ENCODE data around the gene ZNF618.

Gene ZNF618

DNA sequence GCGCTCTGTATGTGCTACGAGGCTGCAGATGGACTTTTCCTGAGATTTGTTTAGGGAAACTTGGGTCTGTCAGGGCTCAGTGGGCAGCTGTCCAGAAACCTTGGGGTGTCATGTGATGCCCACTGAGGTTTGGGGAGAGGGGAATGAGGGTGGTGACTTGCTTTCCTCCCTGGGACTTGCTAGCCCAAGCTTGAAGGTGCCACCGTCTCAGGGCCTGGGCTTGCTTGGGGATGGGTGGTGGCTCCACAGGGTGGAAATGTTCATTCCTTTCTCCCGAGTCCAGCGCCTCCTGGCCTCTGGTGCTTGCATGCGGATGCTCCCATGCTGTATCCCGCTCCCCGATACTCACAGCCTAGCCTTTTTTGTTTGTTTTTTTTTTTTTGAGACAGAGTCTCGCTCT is 33.3 kb downstream of the ZNF618 start:
- H3K27ac ChIP-seq (ENCODE audit: low read length), result no peak overlapping the region

GRCh38 chr9:113910036-113910639 is 34.0 kb downstream of the ZNF618 start:
- no peak overlapping the region for H3K9ac ChIP-seq (ENCODE audit: low read depth, low read length)
- no peak for DNase-seq
- H3K9me3 ChIP-seq (ENCODE audit: insufficient read depth, low read length, severe bottlenecking), result no peaks in the 10 kb centered on the region
- ATAC-seq (ENCODE audit: insufficient read depth, low read depth), result no peak
- no peak overlapping the region for H3K27ac ChIP-seq (ENCODE audit: low read length)
- no peak overlapping the region for H3K4me3 ChIP-seq (ENCODE audit: low read depth in 1 of 2, low read length in 2 of 2)
- H2AFZ ChIP-seq (ENCODE audit: low read depth, low read length), result no peak overlapping the region
- no peak for TF ChIP-seq EZH2 (IDR thresholded peaks at IDR 0.05; ENCODE audit: borderline replicate concordance, low read depth, low read length, severe bottlenecking)
- TF ChIP-seq CTCF (IDR thresholded peaks at IDR 0.05; ENCODE audit: borderline replicate concordance, extremely low read depth, low read length, poor library complexity, severe bottlenecking), result no peak
- H3K36me3 ChIP-seq (ENCODE audit: insufficient read depth, low read length), result no peaks in the 10 kb centered on the region
- no peak overlapping the region for H3K4me2 ChIP-seq (ENCODE audit: insufficient read depth, low read length)
- H3K4me1 ChIP-seq (ENCODE audit: insufficient read depth, low read length), result no peaks in the 10 kb centered on the region
- H3K79me2 ChIP-seq (ENCODE audit: insufficient read depth, low read length), result no peaks in the 10 kb centered on the region
- no peaks in the 10 kb centered on the region for H4K20me1 ChIP-seq (ENCODE audit: insufficient read depth, low read length)
- H3K27me3 ChIP-seq (ENCODE audit: insufficient read depth, low read length, poor library complexity), result no peaks in the 10 kb centered on the region

More for the DNA sequence above, 33.3 kb downstream of the ZNF618 start:
- Histone ChIP-seq H3K79me2 (ENCODE audit: insufficient read depth, low read length) (no peaks in the 10 kb centered on the region), H3K27me3 (ENCODE audit: insufficient read depth, low read length, poor library complexity) (peaks cover 3% of the 10 kb centered on the region), H2AFZ (ENCODE audit: low read depth, low read length) (no peak overlapping the region), H4K20me1 (ENCODE audit: insufficient read depth, low read length) (no peaks in the 10 kb centered on the region), H3K36me3 (ENCODE audit: insufficient read depth, low read length) (no peaks in the 10 kb centered on the region), H3K9me3 (ENCODE audit: insufficient read depth, low read length, severe bottlenecking) (no peaks in the 10 kb centered on the region), H3K4me1 (ENCODE audit: insufficient read depth, low read length) (no peaks in the 10 kb centered on the region), H3K4me3 (ENCODE audit: low read depth in 1 of 2, low read length in 2 of 2) (no peak overlapping the region), H3K9ac (ENCODE audit: low read depth, low read length) (no peak overlapping the region), H3K4me2 (ENCODE audit: insufficient read depth, low read length) (no peak overlapping the region)
- TF ChIP-seq EZH2 (IDR thresholded peaks at IDR 0.05; ENCODE audit: borderline replicate concordance, low read depth, low read length, severe bottlenecking), result no peak
- TF ChIP-seq CTCF (IDR thresholded peaks at IDR 0.05; ENCODE audit: borderline replicate concordance, extremely low read depth, low read length, poor library complexity, severe bottlenecking), result no peak
- no peak for ATAC-seq (ENCODE audit: insufficient read depth, low read depth)
- no peak for DNase-seq

DNA sequence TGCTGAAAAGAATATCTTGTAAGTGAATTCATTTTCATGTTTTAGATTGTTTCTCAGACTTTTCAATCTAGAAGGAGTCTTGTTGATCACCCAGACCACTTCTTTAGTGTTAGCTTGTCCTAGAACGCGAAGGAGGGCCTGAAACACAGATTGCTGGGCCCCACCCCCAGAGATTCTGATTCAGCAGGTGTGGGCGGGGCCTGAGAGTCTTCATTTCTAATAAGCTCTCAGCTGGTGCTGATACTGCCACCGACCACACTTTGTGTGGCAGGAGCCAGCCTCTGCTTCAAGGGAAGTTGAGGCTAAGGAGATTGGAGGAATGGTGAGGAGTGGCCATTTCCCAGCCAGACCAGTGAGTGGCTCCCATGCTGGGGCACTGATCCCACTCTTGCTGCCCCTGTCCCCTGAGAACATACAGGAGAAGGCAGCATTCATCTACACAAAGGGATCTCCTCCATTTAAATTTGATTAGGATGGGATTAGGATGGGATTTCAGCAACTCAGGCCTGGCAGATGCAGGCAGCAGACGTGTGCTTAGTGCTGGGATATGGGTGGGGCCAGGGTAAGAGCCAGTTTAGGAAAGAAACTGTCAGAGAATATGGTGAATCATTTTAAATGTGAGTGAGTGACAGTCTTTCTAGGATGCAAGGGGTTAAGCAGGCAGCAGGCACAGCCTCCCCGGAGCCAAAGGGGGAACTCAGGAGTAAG is 35.9 kb downstream of the ZNF618 start:
- no peak overlapping the region for H3K27ac ChIP-seq (ENCODE audit: low read length)
- H3K4me2 ChIP-seq (ENCODE audit: insufficient read depth, low read length), result no peak overlapping the region
- DNase-seq (no peak), ATAC-seq (ENCODE audit: insufficient read depth, low read depth) (no peak)
- no peaks in the 10 kb centered on the region for H3K36me3 ChIP-seq (ENCODE audit: insufficient read depth, low read length)
- H3K27me3 ChIP-seq (ENCODE audit: insufficient read depth, low read length, poor library complexity), result no peaks in the 10 kb centered on the region
- no peaks in the 10 kb centered on the region for H3K4me1 ChIP-seq (ENCODE audit: insufficient read depth, low read length)
- no peak overlapping the region for H3K4me3 ChIP-seq (ENCODE audit: low read depth in 1 of 2, low read length in 2 of 2)
- no peaks in the 10 kb centered on the region for H4K20me1 ChIP-seq (ENCODE audit: insufficient read depth, low read length)
- H3K9ac ChIP-seq (ENCODE audit: low read depth, low read length), result no peak overlapping the region
- H3K9me3 ChIP-seq (ENCODE audit: insufficient read depth, low read length, severe bottlenecking), result no peaks in the 10 kb centered on the region
- no peaks in the 10 kb centered on the region for H3K79me2 ChIP-seq (ENCODE audit: insufficient read depth, low read length)
- no peak overlapping the region for H2AFZ ChIP-seq (ENCODE audit: low read depth, low read length)
- TF ChIP-seq EZH2 (IDR thresholded peaks at IDR 0.05; ENCODE audit: borderline replicate concordance, low read depth, low read length, severe bottlenecking) (no peak), CTCF (IDR thresholded peaks at IDR 0.05; ENCODE audit: borderline replicate concordance, extremely low read depth, low read length, poor library complexity, severe bottlenecking) (no peak)
